Gastrocnemius medialis (tissue), 4 donors: Measurements from ENCODE around the gene NACAD. TPM values are rescaled to one million over a fixed set of nuclear protein-coding genes. Genes with fewer than 3 reads are reported as not detected.
A peak's percentile ranks its signal among the peaks of the same experiment; 100 is the strongest.

Source experiments
- ATAC-seq, 2 donors: fragments of 150-250 bp; one replicate each; pipeline ENCODE4 v1.9.1; 2016
- DNase-seq, 2 donors: peaks; one replicate each; pipeline ENCODE4 v3.0.0-alpha.2; 2019
- H3K27ac ChIP-seq, 4 donors: fragments of 200-600 bp; sonication (generic); 1 replicate in 1 of 4; 2 replicates in 3 of 4; pipeline ENCODE4 v1.5.1; 2016 to 2018; ENCODE audit warnings: mild to moderate bottlenecking in 2 of 4, moderate library complexity in 1 of 4
- H3K27me3 ChIP-seq, 3 donors: fragments of 200-600 bp; sonication (generic) in 2 of 3; 1 replicate in 1 of 3; 2 replicates in 2 of 3; pipeline versions ENCODE4 v1.5.1 to v1.6.0; 2016 to 2019; ENCODE audit warnings: mild to moderate bottlenecking in 1 of 3, moderate library complexity in 1 of 3
- H3K36me3 ChIP-seq, 2 donors: fragments of 200-600 bp; sonication (generic) in 1 of 2; one replicate each; pipeline ENCODE4 v1.5.1; 2017 to 2018
- H3K4me1 ChIP-seq, 2 donors: fragments of 200-600 bp; sonication (generic) in 1 of 2; one replicate each; pipeline ENCODE4 v1.5.1; 2016 to 2017; ENCODE audit warnings: mild to moderate bottlenecking in 2 of 2
- H3K4me3 ChIP-seq, 4 donors: fragments of 200-600 bp; sonication (generic) in 3 of 4; 1 replicate in 1 of 4; 2 replicates in 3 of 4; pipeline ENCODE4 v1.5.1; 2016 to 2019; ENCODE audit warnings: mild to moderate bottlenecking in 2 of 4
- H3K9me3 ChIP-seq, 3 donors: fragments of 200-600 bp; sonication (generic) in 2 of 3; 1 replicate in 1 of 3; 2 replicates in 2 of 3; pipeline ENCODE4 v1.5.1; 2016 to 2019
- CTCF ChIP-seq, 5 experiments: fragments of 450-650 bp in 3 of 5; fragments of 200-600 bp in 2 of 5; sonication (generic) in 2 of 5; IDR thresholded peaks in 4 of 5; conservative IDR thresholded peaks in 1 of 5; 1 replicate in 4 of 5; 2 replicates in 1 of 5; pipeline ENCODE4 v1.5.1; 2016 to 2019; ENCODE audit warnings: antibody characterized with exemption in 5 of 5, mild to moderate bottlenecking in 3 of 5, moderate library complexity in 3 of 5
- POLR2A ChIP-seq, 2 donors: fragments of 450-650 bp; IDR thresholded peaks; one replicate each; pipeline ENCODE4 v1.6.1; 2017; ENCODE audit warnings: antibody characterized with exemption in 2 of 2, mild to moderate bottlenecking in 2 of 2, moderate library complexity in 2 of 2
- in situ Hi-C, 4 donors: fragments of 200-750 bp; cut with MboI; loops; one replicate each; pipeline versions ENCODE4 v1.15.0 to v1.8.0; 2017; ENCODE audit warnings: low sequenced_read_pairs in 4 of 4
- intact Hi-C: fragments of 100-400 bp; cut with DNase I; formaldehyde crosslinking; loops from one replicate; pipeline ENCODE4 v1.15.1; 2023; ENCODE audit warnings: low total_unique reads
- total RNA-seq, 4 donors: library from RNA; depleted of rRNA; stranded (reverse); fragments of >200 nt; gene quantifications; one replicate each; pipeline versions ENCODE4 v1.1.0 to v1.2.3, GENCODE V29; 2016

The NACAD gene
- 1 to 10 TPM in 2 of 4 donors, under 1 TPM in 2; 0.46 to 1.5 (median 1.1) TPM for total RNA-seq

GRCh38 chr7:45088821-45089340, at the start of gene NACAD:
TSS of gene NACAD (minus strand) at chr7:45088969. CDS start at chr7:45088894, 75 bp downstream.
- ATAC-seq, result peak; percentile 34 to 49
- H3K9me3 ChIP-seq, result no peaks in the 10 kb centered on the region
- no peaks in the 10 kb centered on the region for H3K36me3 ChIP-seq
- in situ Hi-C loops (no loop called here), intact Hi-C loops (loop anchor here (1.0 kb wide), 1 partner anchor 23 kb away; no protein-coding TSS in a partner anchor)
- peak within 1 kb of the TSS; percentile 60 to 74 (median 65) for H3K4me3 ChIP-seq
- TF ChIP-seq POLR2A (IDR thresholded peaks at IDR 0.05) (no peak), CTCF (IDR thresholded peaks at IDR 0.05 in 4 of 5, conservative IDR thresholded peaks at IDR 0.05 in 1 of 5) (no peak)
- H3K27ac ChIP-seq, result peak within 1 kb of the TSS; percentile 36 to 54 (median 47)
- DNase-seq, result no peak
- H3K27me3 ChIP-seq, result peaks cover 0 to 4% (median 0%) of the 10 kb centered on the region in 3 donors
- no peaks in the 10 kb centered on the region for H3K4me1 ChIP-seq

GRCh38 chr7:45136106-45137060, 47.6 kb upstream of the NACAD start:
- H3K4me1 ChIP-seq, result no peaks in the 10 kb centered on the region
- no peaks in the 10 kb centered on the region for H3K27me3 ChIP-seq
- TF ChIP-seq CTCF (IDR thresholded peaks at IDR 0.05 in 4 of 5, conservative IDR thresholded peaks at IDR 0.05 in 1 of 5), result peak; percentile 70 to 84 (median 79)
- no peak for TF ChIP-seq POLR2A (IDR thresholded peaks at IDR 0.05)
- no peak overlapping the region for H3K4me3 ChIP-seq
- in situ Hi-C loops (loop anchor here in 3 of 4 donors (10.0 to 25.0 kb wide), 3 partner anchors 212 to 282 kb away; no protein-coding TSS in a partner anchor), intact Hi-C loops (loop anchor here (1.0 to 2.0 kb wide), 2 partner anchors 164 to 279 kb away; no protein-coding TSS in a partner anchor)
- no peak overlapping the region for H3K27ac ChIP-seq
- ATAC-seq, result peak; percentile 86 to 96
- H3K9me3 ChIP-seq, result no peaks in the 10 kb centered on the region
- H3K36me3 ChIP-seq, result no peaks in the 10 kb centered on the region
- peak; percentile 26 to 34 for DNase-seq

- H3K27me3 ChIP-seq, result no peaks in the 10 kb centered on the region
- H3K4me1 ChIP-seq, result no peaks in the 10 kb centered on the region
- ATAC-seq (no peak), DNase-seq (no peak)
- in situ Hi-C loops (loop anchor here in 3 of 4 donors (10.0 to 25.0 kb wide), 3 partner anchors 209 to 279 kb away; no protein-coding TSS in a partner anchor), intact Hi-C loops (no loop called here)
- no peaks in the 10 kb centered on the region for H3K9me3 ChIP-seq
- no peak for TF ChIP-seq CTCF (IDR thresholded peaks at IDR 0.05 in 4 of 5, conservative IDR thresholded peaks at IDR 0.05 in 1 of 5)
- no peak for TF ChIP-seq POLR2A (IDR thresholded peaks at IDR 0.05)
- no peaks in the 10 kb centered on the region for H3K36me3 ChIP-seq
- no peak overlapping the region for H3K27ac ChIP-seq
- no peak overlapping the region for H3K4me3 ChIP-seq
Measured at GRCh38 chr7:45133877-45134276, 45.1 kb upstream of the NACAD start.

GRCh38 chr7:45133352-45133751, 44.6 kb upstream of the NACAD start:
- Histone ChIP-seq H3K36me3 (no peaks in the 10 kb centered on the region), H3K4me3 (no peak overlapping the region), H3K4me1 (no peaks in the 10 kb centered on the region), H3K27ac (no peak overlapping the region), H3K27me3 (no peaks in the 10 kb centered on the region), H3K9me3 (no peaks in the 10 kb centered on the region)
- TF ChIP-seq POLR2A (IDR thresholded peaks at IDR 0.05), result no peak
- TF ChIP-seq CTCF (IDR thresholded peaks at IDR 0.05 in 4 of 5, conservative IDR thresholded peaks at IDR 0.05 in 1 of 5), result no peak
- intact Hi-C loops, result no loop called here
- ATAC-seq (no peak), DNase-seq (no peak)
- in situ Hi-C loops, result loop anchor here in 3 of 4 donors (10.0 to 25.0 kb wide), 3 partner anchors 209 to 279 kb away; no protein-coding TSS in a partner anchor
